Right atrium auricular region (tissue), 2 donors: ENCODE measurements around the gene SMIM24. TPM values are rescaled to one million over a fixed set of nuclear protein-coding genes. Genes with fewer than 3 reads are reported as not detected.

Source experiments
- DNase-seq: peaks from one replicate; pipeline ENCODE4 v3.0.0-alpha.2; 2019; ENCODE audit warnings: low spot score
- H3K27ac ChIP-seq, 2 donors: fragments of 200-600 bp; sonication (generic); 1 replicate in 1 of 2; 2 replicates in 1 of 2; pipeline ENCODE4 v1.5.1; 2016 to 2019
- H3K27me3 ChIP-seq, 2 donors: fragments of 200-600 bp; sonication (generic); one replicate each; pipeline versions ENCODE4 v1.5.1 to v1.6.0; 2017 to 2019
- H3K36me3 ChIP-seq: fragments of 200-600 bp; sonication (generic); one replicate; pipeline ENCODE4 v1.5.1; 2016
- H3K4me1 ChIP-seq, 2 donors: fragments of 200-600 bp; sonication (generic); one replicate each; pipeline versions ENCODE4 v1.5.1 to v1.6.0; 2017 to 2019
- H3K4me3 ChIP-seq, 2 donors: fragments of 200-600 bp; sonication (generic); 1 replicate in 1 of 2; 2 replicates in 1 of 2; pipeline ENCODE4 v1.5.1; 2017 to 2019; ENCODE audit warnings: mild to moderate bottlenecking in 1 of 2, moderate library complexity in 1 of 2
- H3K9me3 ChIP-seq, 2 donors: fragments of 200-600 bp; sonication (generic); one replicate each; pipeline ENCODE4 v1.5.1; 2019
- CTCF ChIP-seq, 2 donors: fragments of 200-600 bp; sonication (generic); IDR thresholded peaks; one replicate each; pipeline ENCODE4 v1.5.1; 2019; ENCODE audit warnings: antibody characterized with exemption in 2 of 2
- total RNA-seq, 2 donors: library from RNA; depleted of rRNA; stranded (reverse); fragments of >200 nt; gene quantifications; one replicate each; pipeline ENCODE4 v1.1.0, GENCODE V29; 2016

SMIM24 gene
- total RNA-seq, 2 donors from 2014 or later: not detected

GRCh38 chr19:3501780-3502179 lies 21.5 kb upstream of the SMIM24 start:
- Histone ChIP-seq H3K4me3 (no peak overlapping the region), H3K9me3 (no peaks in the 10 kb centered on the region), H3K27me3 (no peaks in the 10 kb centered on the region), H3K27ac (no peak overlapping the region), H3K4me1 (peaks cover 0 to 20% of the 10 kb centered on the region in 2 donors), H3K36me3 (no peaks in the 10 kb centered on the region)
- DNase-seq: no peak
- TF ChIP-seq CTCF (IDR thresholded peaks at IDR 0.05): no peak

GRCh38 chr19:3500429-3501101 lies 20.2 kb upstream of the SMIM24 start, which contains the start of gene DOHH:
TSS of gene DOHH (minus strand) at chr19:3500674. CDS start at chr19:3496814, 3,860 bp downstream.
- DNase-seq: peak; percentile 95
- peaks cover 0 to 17% of the 10 kb centered on the region in 2 donors for H3K4me1 ChIP-seq

GRCh38 chr19:3499738-3500428 lies 19.6 kb upstream of the SMIM24 start:
- Histone ChIP-seq H3K4me1 (peaks cover 0 to 12% of the 10 kb centered on the region in 2 donors), H3K27me3 (no peaks in the 10 kb centered on the region), H3K27ac (peak overlapping the region; percentile 88 to 89), H3K36me3 (peaks cover 16% of the 10 kb centered on the region), H3K9me3 (no peaks in the 10 kb centered on the region), H3K4me3 (peak overlapping the region; percentile 73 to 85)
- TF ChIP-seq CTCF (IDR thresholded peaks at IDR 0.05): no peak
- no peak for DNase-seq

More at GRCh38 chr19:3500429-3501101, 20.2 kb upstream of the SMIM24 start, which contains the start of gene DOHH:
- H3K27me3 ChIP-seq: no peaks in the 10 kb centered on the region
- H3K36me3 ChIP-seq: peaks cover 10% of the 10 kb centered on the region
- peak within 1 kb of the TSS; percentile 88 to 89 for H3K27ac ChIP-seq
- H3K9me3 ChIP-seq: no peaks in the 10 kb centered on the region
- H3K4me3 ChIP-seq: peak within 1 kb of the TSS; percentile 73 to 85
- no peak for TF ChIP-seq CTCF (IDR thresholded peaks at IDR 0.05)

GRCh38 chr19:3497757-3498520 lies 17.6 kb upstream of the SMIM24 start:
- Histone ChIP-seq H3K9me3 (no peaks in the 10 kb centered on the region), H3K36me3 (peaks cover 24% of the 10 kb centered on the region)
- DNase-seq: no peak

More at GRCh38 chr19:3497757-3498520, 17.6 kb upstream of the SMIM24 start:
- no peak for TF ChIP-seq CTCF (IDR thresholded peaks at IDR 0.05)
- no peaks in the 10 kb centered on the region for H3K27me3 ChIP-seq
- H3K4me1 ChIP-seq: peaks cover 0 to 12% of the 10 kb centered on the region in 2 donors
- no peak overlapping the region for H3K4me3 ChIP-seq
- H3K27ac ChIP-seq: no peak overlapping the region
